Renal pelvis (tissue), 4 donors: ENCODE measurements around the gene PPOX. TPM values are rescaled to one million over a fixed set of nuclear protein-coding genes. Genes with fewer than 3 reads are reported as not detected.

ENCODE experiments used
- DNase-seq: peaks from one replicate; pipeline ENCODE4 v3.0.0-alpha.2; 2013
- polyA plus RNA-seq, 3 donors: library from polyadenylated mRNA; unstranded; fragments of 120-200 nt; gene quantifications; one replicate each; pipeline ENCODE4 v1.2.1, GENCODE V29; 2013; ENCODE audit not compliant: insufficient read length in 3 of 3

Gene PPOX
- polyA plus RNA-seq, 3 donors: 38.3 to 58.6 (median 57.3) TPM

GRCh38 chr1:161218301-161219077, 52.3 kb downstream of the PPOX start:
- DNase-seq: no peak

DNA sequence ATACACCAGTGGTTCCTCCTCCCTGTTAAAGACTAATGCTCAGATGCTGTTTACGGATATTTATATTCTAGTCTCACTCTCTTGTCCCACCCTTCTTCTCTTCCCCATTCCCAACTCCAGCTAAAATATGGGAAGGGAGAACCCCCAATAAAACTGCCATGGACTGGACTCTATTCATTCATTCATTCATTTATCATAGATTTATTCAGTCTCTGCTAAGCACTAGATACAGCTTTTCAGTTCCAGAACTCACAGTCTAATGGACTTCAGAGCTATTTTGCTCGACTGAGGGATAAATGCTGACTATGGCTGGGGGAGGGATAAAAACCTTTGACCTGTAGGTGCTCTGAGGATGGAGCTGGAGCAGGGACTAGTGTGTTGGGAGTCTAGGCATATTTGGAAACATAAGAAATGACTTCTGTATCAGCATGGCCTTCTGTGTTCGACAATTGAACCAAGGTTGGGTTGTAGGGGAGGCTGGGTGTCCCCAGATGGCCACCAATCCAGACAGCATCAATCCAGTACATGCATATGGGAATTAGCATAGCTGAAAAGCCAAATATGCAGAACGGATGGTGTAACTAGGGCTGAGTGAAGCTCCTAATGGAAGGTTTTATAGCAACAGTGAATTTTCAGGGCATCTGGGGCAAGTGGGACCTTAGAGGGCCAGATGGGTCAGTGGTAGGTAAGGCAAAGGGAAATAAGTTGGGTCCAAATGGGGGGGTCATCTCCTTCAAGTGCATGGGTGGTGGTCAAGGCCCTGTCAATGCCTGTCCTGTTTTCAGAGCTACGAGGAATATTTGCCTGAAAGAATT, 53.1 kb downstream of the PPOX start:
- no peak for DNase-seq

- DNase-seq: no peak
Observed at GRCh38 chr1:161220002-161220401, 53.8 kb downstream of the PPOX start.

Other genes with a start within 250 kb of the PPOX start
- under 1 TPM in 1 of 3 donors, not detected in 2; 0.10 TPM for gene ITLN2, start 211.6 kb upstream of the PPOX start, polyA plus RNA-seq
- 100 to 1,000 TPM in 1 of 3 donors, 10 to 100 TPM in 2; 79.3 to 103 (median 89.2) TPM for gene F11R, start 145.3 kb upstream of the PPOX start, polyA plus RNA-seq
- gene TSTD1, start 127.5 kb upstream of the PPOX start, polyA plus RNA-seq: 10 to 100 TPM; 61.6 to 79.0 (median 67.7) TPM
- 10 to 100 TPM; 59.2 to 64.1 (median 63.6) TPM for gene USF1, start 120.4 kb upstream of the PPOX start, polyA plus RNA-seq
- 1 to 10 TPM; 1.9 to 2.8 (median 2.4) TPM for gene ARHGAP30, start 96.5 kb upstream of the PPOX start, polyA plus RNA-seq
- 1 to 10 TPM; 3.9 to 4.8 (median 4.4) TPM for gene NECTIN4, start 76.9 kb upstream of the PPOX start, polyA plus RNA-seq
- gene KLHDC9, start 68.1 kb upstream of the PPOX start, polyA plus RNA-seq: 10 to 100 TPM; 17.1 to 20.3 (median 19.0) TPM
- gene PFDN2, start 48.4 kb upstream of the PPOX start, polyA plus RNA-seq: 10 to 100 TPM; 68.8 to 96.1 (median 69.5) TPM
- 10 to 100 TPM; 51.9 to 57.2 (median 55.1) TPM for gene NIT1, start 48.3 kb upstream of the PPOX start, polyA plus RNA-seq
- gene DEDD, start 33.8 kb upstream of the PPOX start, polyA plus RNA-seq: 10 to 100 TPM; 50.3 to 58.0 (median 57.8) TPM
- 100 to 1,000 TPM; 123 to 161 (median 140) TPM for gene UFC1, start 12.4 kb upstream of the PPOX start, polyA plus RNA-seq
- 10 to 100 TPM; 49.0 to 52.6 (median 52.5) TPM for gene USP21, start 6.9 kb upstream of the PPOX start, polyA plus RNA-seq
- gene B4GALT3, start 11.1 kb downstream of the PPOX start, polyA plus RNA-seq: 10 to 100 TPM; 41.4 to 47.2 (median 44.1) TPM
- gene ADAMTS4, start 32.6 kb downstream of the PPOX start, polyA plus RNA-seq: under 1 TPM; 0.73 to 0.88 (median 0.86) TPM
- 100 to 1,000 TPM; 189 to 208 (median 198) TPM for gene NDUFS2, start 35.9 kb downstream of the PPOX start, polyA plus RNA-seq
- gene FCER1G, start 48.9 kb downstream of the PPOX start, polyA plus RNA-seq: 10 to 100 TPM in 2 of 3 donors, 1 to 10 TPM in 1; 9.8 to 13.9 (median 10.2) TPM
- gene APOA2, start 57.2 kb downstream of the PPOX start, polyA plus RNA-seq: under 1 TPM in 1 of 3 donors, not detected in 2; 0.46 TPM
- gene TOMM40L, start 59.6 kb downstream of the PPOX start, polyA plus RNA-seq: 10 to 100 TPM; 14.3 to 16.5 (median 14.4) TPM
- gene NR1I3, start 71.8 kb downstream of the PPOX start, polyA plus RNA-seq: 1 to 10 TPM; 2.8 to 4.6 (median 3.2) TPM
- gene PCP4L1, start 92.3 kb downstream of the PPOX start, polyA plus RNA-seq: 1 to 10 TPM; 1.1 to 1.9 (median 1.8) TPM
- 1 to 10 TPM; 3.6 to 6.7 (median 4.2) TPM for gene MPZ, start 143.5 kb downstream of the PPOX start, polyA plus RNA-seq
- gene SDHC, start 148.0 kb downstream of the PPOX start, polyA plus RNA-seq: 100 to 1,000 TPM; 264 to 274 (median 266) TPM
- 10 to 100 TPM; 12.7 to 18.8 (median 13.2) TPM for gene CFAP126, start 201.4 kb downstream of the PPOX start, polyA plus RNA-seq